Stimulated activated CD8-positive, alpha-beta memory T cell treated with anti-CD3 and anti-CD28 coated beads, Interleukin-12 subunit alpha, Interleukin-12 subunit beta, amount 100 ng/mL, for 4 hours (primary cell): ENCODE data around the gene P2RY1.
"Not testable (repeated sequence)": the region's sequence is repeated elsewhere in the genome, so short reads cannot be mapped to it uniquely, and the experiment has no call there.

ENCODE experiments used
- DNase-seq: peaks from one replicate; pipeline ENCODE4 v3.0.0-alpha.2; 2020; ENCODE audit warnings: low read depth

Gene P2RY1

DNA sequence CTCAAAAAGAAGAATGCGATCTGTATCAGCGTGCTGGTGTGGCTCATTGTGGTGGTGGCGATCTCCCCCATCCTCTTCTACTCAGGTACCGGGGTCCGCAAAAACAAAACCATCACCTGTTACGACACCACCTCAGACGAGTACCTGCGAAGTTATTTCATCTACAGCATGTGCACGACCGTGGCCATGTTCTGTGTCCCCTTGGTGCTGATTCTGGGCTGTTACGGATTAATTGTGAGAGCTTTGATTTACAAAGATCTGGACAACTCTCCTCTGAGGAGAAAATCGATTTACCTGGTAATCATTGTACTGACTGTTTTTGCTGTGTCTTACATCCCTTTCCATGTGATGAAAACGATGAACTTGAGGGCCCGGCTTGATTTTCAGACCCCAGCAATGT, 1.3 kb downstream of the P2RY1 start:
- no peak for DNase-seq

DNA sequence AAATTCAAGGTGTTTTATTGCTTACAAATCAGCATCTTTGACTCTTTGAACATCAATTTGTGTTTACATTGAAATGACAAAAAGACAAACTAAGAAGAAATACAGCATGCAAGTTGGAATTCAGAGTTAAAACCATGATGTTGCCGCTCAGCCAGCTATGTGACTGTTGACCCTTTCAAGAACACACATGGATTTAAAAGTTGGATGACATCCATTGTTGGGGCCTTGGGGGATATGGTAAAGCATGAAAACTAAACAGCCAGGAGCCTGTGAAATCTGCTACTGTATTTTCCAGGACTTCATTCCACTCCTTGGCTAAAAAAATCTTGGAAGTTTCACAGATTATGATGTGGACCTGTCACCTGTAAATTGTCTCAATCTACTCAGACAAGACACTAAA, 4.6 kb downstream of the P2RY1 start:
- DNase-seq = no peak

DNA sequence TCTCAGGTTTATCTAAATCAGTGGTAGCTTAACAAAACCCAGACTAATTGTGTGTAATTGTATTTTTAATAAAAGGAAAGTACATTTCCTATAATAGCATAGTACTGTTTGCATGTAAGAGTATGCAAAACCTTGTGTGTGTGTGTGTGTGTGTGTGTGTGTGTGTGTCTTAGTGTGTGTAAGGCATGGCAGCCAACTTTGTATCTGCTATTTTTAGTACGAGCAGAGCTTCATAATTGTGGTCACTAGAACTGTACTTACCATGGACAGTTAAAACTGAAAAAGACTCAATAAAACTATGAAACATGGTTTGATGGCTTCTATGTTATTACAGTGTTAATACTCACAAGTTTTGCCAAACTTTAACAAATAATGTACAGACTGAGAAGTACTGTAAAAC, 6.2 kb downstream of the P2RY1 start:
- no peak for DNase-seq

DNA sequence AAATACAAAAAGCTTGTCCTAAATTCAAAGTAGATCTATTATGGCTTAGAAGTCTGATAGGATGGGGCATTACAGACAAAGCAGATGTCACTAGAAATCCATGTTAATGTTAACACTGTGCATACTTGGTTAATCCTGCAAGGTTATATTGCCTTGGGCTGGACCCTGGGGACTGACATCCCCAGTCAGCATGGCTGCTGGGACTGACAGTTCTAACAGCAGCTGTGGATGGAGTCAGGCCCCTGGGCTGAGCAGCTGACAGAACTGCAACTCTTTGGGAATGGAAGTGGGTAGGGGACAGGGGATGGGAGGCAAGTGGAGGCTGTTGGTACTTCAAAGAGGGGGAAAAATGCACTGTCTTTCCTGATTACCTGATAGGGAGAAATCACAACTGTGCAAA, 7.5 kb downstream of the P2RY1 start:
- DNase-seq = no peak

DNA sequence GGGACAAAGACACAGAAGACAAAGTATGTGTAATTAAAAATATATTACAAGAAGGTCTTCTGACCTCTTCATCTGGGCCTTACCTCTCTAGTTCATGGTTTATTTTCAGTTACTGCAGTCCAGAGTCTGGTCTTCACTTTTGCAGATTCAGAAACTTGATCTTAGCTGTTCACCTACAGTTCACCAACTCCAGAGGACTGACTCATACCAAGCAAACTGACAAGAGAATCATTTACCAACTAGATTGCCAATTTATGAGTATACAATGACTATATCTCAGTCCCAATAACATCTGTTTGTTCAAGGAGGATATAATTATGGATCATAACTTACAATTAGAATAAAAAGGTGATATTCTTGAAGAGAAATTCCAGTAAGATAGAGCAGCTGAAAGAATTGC, 9.0 kb downstream of the P2RY1 start:
- no peak for DNase-seq

DNA sequence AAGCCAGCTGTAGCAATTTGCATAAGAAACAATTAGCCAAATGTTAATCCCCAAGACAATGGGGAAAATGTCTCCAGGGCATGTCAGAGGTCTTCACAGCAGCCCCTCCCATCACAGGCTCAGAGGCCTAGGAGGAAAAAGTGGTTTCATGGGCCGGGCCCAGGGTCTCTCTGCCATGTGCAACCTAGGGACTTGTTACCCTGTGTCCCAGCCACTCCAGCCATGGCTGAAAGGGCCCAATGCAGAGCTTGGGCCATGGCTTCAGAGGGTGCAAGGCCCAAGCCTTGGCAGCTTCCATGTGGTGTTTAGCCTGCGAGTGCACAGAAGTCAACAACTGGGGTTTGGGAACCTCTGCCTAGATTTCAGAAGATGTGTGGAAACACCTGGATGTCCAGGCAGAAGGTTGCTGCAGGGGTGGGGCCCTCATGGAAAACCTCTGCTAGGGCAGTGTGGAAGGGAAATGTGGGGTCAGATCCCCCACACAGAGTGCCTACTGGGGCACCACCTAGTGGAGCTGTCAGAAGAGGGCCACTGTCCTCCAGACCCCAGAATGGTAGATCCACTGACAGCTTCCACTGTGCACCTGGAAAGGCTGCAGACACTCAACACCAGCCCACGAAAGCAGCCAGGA, 11.8 kb downstream of the P2RY1 start:
- not testable (repeated sequence) for DNase-seq

DNA sequence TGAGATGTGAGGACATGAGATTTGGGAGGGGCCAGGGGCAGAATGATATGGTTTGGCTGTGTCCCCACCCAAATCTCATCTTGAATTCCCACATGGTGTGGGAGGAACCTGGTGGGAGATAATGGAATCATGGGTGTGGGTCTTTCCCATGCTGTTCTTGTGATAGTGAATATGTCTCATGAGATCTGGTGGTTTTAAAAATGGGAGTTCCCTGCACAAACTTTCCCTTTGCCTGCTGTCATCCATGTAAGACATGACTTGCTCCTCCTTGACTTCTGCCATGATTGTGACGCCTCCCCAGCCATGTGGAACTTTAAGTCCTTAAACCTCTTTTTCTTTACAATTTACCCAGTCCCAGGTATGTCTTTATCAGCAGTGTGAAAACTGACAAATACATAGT, 12.7 kb downstream of the P2RY1 start:
- not testable (repeated sequence) for DNase-seq

DNA sequence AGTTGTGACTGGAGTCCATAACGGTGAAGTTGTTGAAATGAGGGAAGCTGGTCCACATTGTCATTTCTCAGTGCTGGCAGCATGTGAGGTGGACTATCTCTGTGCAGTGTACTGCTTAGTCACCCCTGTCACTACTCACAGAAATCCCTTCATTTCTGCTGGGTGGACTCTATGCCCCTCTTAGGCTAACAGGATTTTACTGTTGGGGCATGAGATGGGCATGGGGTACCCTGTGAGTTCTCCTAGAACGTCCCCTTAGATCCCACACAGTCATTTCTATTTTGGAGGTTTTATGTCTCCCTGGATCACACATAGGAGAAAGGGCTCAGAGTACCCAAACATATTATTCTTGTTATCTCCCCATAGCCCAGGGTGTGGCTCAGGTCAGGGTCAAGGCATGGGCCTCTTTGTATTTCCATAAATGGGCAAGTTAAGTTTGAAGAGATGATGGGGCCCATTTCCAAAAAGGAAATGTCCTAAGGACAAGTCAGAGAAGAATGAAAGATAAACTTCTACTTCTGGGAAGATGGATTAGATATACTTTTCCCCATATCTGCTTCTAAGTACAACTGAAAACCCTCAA, 15.2 kb downstream of the P2RY1 start:
- no peak for DNase-seq

DNA sequence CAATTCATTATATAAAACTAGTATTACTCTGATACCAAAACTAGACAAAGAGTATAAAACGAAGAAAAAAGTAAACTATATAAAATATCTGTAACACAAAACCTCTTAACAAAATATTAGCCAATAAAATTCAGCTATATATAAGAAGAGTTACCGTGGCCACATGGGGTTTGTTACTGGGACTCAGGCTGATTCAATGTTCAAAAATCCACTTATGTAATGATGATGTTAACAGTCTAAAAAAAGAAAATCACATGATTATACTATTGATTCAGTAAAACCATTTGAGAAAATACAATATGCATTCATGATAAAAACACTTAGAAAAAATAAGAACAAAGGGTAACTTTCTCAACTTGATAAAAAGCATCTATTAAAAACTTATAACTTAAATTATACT, 18.3 kb downstream of the P2RY1 start:
- no peak for DNase-seq

DNA sequence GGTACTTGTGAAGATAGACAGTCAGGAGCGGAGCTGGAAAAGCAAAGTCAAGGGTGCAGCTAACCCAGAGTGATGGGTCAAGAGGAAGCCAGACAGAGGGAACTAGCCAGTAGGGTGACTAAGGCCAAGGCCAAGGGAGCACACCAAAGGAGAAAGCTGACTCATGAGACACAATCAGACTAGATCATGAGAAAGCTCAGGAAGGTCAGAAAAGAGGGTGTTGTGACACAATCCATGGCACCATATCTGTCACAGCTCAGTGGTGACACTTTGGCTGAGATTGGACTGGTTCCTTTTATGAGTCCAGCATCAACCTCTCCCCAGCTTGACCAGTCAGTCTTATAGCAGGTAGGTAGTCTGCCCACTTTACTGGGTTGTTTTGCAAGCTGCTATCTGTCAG, 22.2 kb downstream of the P2RY1 start:
- no peak for DNase-seq

DNA sequence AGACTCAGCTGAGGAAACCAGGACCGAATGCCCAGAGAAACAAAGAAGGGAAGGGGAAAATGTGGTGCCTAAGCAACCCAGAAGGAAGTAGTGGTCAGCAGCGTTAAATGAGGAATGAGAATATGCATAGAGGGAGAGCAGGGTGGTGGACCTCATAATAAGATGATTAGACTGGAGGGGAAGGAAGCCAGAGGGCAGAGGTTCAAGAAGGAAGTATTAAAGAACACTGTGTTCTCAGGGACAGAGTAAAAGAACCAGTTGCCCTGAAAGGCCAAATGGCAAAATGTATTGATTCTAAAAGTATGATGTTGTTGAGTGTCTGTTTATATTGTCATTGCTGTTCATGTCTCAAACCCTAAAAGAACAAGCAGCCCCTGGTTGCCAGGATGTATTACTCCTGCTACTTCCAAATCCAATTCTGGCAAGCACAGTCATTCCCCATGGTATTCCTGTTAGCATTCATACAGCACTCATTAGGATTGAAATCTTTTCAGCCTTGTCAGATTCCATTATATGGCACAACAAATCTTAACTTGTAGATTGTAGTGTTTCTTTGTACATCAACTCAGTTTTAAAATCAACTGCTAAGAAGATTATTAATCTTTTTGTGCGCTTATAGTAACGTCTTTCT, 23.4 kb downstream of the P2RY1 start:
- no peak for DNase-seq

DNA sequence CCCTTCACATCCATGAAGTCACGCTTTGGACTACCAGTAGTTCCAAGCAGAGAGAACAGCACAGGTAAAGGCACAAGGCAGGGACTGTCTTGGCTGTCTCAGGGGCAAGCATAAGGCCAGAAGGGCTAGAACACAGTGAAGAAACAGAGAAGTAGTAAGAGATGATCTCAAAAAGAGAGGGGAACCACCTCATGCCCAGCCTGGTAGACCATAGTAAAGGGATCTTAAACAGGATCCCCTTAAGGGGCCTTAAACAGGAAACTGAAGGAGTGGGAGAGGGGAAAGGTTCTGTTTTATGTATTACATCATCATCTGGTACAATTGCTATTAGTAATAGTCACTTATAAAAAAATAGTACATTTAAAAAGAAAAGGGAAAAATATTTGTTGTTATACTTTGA, 25.8 kb downstream of the P2RY1 start:
- DNase-seq = no peak

DNA sequence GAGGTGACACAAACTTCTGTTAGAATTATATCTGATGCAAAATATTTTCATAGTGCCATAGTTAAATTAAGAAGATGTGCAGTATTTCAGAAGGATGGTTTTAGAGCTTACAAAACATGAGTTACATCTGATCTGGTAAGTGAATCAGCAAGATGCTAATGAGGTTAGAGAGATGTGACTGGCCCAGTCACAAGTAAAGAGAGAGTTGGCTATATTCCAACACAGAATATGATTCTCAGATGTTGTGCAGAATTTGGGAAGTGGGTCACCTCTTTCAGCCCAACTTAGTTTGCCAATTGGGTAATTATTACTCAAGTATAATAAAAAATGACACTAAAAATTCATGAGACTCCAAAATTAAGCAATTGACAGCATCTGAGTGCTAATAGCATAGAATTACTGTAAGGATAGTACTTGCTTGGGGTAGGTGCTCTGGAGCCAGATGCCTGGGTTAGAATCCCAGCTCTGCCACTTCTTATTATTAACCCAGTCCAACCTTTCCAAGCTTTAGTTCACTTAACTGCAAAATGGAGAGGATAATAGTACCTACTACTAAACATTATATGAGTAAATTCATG, 30.8 kb downstream of the P2RY1 start:
- DNase-seq = no peak

DNA sequence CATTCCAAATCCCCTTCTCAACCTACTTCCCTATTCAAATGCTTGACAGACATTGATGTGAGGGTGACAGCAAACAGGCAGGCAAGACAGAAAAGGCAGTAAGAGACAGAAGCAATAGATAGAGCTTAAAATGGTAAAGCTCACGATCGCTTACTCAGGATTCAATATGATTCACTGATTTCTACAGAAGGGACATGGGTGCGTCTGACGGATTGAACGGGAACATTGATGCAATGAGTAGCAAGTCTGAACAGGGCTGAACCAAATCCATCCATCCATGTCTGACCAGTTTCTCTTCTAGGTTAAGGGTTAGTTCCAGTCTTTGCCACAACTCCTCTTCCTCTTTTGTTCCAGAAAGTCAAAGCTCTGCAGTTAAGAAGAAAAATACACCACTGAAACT, 35.1 kb downstream of the P2RY1 start:
- no peak for DNase-seq

DNA sequence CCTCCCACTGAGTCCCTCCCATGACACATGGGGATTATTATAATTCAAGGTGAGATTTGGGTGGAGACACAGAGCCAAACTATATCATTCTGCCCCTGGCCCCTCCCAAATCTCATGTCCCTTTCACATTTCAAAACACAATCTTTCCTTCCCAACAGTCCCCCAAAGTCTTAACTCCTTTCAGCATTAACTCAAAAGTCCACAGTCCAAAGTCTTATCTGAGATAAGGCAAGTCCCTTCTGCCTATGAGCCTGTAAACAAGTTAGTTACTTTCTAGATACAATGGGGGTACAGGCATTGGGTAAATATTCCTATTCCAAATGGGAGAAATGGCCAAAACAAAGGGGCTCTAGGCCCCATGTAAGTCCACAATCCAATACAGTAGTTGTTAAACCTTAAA, 38.4 kb downstream of the P2RY1 start:
- not testable (repeated sequence) for DNase-seq

DNA sequence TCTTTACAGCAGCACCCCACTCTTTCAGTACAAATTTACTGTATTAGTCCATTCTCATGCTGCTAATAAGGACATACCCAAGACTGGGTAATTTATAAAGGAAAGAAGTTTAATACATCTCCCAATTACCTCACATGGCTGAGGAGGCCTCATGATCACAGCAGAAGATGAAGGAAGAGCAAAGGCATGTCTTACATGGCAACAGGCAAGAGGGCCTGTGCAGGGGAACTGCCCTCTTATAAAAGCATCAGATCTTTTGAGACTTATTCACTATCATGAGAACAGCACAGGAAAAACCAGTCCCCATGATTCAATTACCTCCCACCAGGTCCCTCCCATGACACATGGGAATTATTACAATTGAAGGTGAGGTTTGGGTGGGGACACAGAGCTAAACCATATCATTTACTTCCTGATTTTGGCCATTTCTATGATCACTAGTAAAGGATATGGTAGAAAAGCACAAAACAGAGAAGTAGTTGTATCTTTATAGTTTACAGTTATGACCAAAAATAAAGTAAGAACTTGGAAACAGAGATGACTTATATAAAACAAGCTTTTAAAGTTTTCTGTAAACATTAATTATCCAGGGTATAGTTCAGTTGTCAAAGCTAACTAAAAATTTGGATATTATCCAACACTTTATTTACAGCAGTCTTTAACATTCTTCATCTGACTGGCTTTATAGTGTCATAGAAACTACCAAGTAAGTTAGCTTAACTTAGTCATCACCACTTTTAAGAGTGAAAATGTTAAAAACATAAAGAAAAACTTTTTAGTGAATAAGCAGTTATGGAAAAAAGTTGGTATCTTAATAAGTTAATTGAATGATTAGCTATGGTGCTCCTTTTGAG, 40.2 kb downstream of the P2RY1 start:
- DNase-seq = no peak

DNA sequence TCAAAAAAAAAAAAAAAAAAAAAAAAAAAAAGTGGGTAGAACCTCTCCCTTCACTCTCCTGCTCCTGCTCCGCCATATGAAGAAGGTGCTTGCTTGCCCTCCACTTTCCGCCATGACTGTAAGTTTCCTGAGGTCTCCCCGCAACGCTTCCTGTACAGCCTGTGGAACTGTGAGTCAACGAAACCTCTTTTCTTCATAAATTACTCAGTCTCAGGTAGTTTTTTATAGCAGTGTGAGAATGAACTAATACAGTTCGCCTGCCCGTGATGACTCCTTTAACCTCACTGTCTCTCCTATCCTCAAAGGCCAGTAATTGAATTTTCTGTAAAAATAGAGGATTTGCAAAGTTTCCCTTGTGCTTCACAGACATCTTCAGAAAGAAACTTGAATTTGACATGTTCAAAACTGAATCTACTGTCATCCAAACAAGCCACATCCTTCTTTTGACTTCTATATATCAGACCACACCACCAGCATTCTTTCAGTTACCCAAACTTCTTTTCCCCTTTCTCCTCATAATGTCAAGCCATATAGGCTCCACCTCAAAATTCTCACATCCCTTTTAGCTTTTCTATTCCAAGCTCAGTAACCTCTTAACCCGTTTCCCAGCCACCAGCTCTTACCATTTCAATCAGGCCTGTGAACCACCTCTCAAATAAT, 44.3 kb downstream of the P2RY1 start:
- DNase-seq = no peak

DNA sequence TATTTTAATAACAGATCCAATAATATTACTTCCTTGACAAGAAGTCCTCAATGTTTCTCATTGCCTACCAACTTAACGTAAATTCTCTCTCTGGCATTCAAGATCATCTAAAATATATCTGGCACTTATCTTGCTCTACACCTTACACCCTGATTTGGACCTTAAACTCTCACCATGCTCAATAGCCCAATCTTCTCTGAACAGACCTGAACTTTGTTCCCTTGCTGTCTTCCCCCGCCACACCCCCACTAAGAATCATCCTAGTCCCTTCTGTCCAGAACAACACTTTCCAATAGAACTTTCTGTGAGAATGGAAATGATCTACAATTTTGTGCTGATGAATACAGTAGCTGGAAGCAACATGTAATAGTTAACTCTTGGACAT, 44.9 kb downstream of the P2RY1 start:
- DNase-seq = no peak

DNA sequence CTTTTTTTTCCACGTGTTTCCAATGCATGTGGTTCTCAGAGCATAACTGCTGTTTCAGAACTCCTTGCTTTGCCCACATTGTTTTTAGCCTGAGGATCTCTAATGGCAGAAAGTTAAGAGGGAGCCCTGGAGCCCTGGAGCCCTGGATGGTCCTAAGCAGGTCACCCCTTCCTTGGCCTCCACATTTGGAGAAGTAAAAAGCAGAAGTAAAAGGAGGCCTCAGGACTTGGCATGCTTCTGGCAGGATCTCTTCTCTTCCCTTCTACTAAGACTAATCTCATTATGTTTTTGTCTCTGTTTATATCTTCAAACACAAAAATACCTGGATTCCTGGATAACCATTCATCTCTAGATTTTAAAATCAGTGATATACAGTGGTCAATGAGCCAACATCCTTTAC, 50.1 kb downstream of the P2RY1 start:
- DNase-seq = no peak
